SW 1271 (cell line): ENCODE results near the gene OR6C2.
"Not testable (repeated sequence)": the region's sequence is repeated elsewhere in the genome, so short reads cannot be mapped to it uniquely, and the experiment has no call there.

Experiments used
- DNase-seq, 2 experiments: peaks; one replicate each; lab custom pipeline; 2025; lab: John Stamatoyannopoulos, UW

The OR6C2 gene

GRCh38 chr12:55472264-55472663 is 28.4 kb downstream of the OR6C2 start:
- DNase-seq, result no peak

- not testable (repeated sequence) for DNase-seq
Measured at GRCh38 chr12:55479136-55479535, 35.3 kb downstream of the OR6C2 start.

GRCh38 chr12:55484284-55484683 is 40.4 kb downstream of the OR6C2 start:
- DNase-seq, result not testable (repeated sequence)

GRCh38 chr12:55492078-55492477 is 48.2 kb downstream of the OR6C2 start, which contains the start of gene OR6C68:
TSS of gene OR6C68 (plus strand) at chr12:55492378. CDS start at chr12:55492378, 0 bp downstream.
- DNase-seq, result no peak

GRCh38 chr12:55495490-55495889 is 51.6 kb downstream of the OR6C2 start:
- DNase-seq, result no peak

GRCh38 chr12:55499231-55499630 is 55.4 kb downstream of the OR6C2 start:
- DNase-seq, result no peak

- DNase-seq, result no peak
Measured at GRCh38 chr12:55499810-55500252, 56.0 kb downstream of the OR6C2 start.

- DNase-seq, result no peak
Measured at GRCh38 chr12:55501601-55502000, 57.7 kb downstream of the OR6C2 start.
